Stimulated activated CD4-positive, alpha-beta T cell treated with anti-CD3 and anti-CD28 coated beads, Interleukin-1b, Interleukin-23, amount 100 ng/mL, for 4 hours (primary cell): ENCODE measurements around the gene PRR20C.
"Not testable (repeated sequence)": the region's sequence is repeated elsewhere in the genome, so short reads cannot be mapped to it uniquely, and the experiment has no call there.

ENCODE experiments used
- DNase-seq, 2 donors: peaks; one replicate each; pipeline ENCODE4 v3.0.0-alpha.2; 2020; ENCODE audit warnings: low read depth in 2 of 2

Gene PRR20C

DNA sequence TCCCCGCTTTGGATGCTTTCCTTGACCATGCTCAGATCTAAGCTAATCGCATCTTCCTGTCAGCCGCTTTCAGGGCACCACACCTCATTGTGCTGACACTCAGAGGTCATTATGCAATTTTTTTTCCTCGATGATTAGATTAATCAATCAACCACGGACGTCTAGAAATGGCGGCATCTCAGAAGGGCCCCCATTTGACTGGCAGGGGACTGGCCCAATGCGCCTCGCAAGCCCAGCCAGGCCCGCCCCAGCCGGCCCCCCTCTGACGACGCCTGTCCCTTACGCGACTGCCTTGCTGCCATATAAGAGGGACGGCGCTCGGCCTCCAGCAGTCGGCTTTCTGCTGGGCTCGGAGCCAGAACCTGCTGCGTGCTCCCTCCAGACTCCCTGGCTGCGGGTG is at the start of gene PRR20C:
Gene PRR20C, plus strand, starts transcription at position 301 of the 400 bp plus-strand sequence. CDS start 387 bp downstream, outside the sequence.
- not testable (repeated sequence) for DNase-seq

GRCh38 chr13:57114945-57115344 is 38.9 kb upstream of the PRR20C start:
- DNase-seq: no peak

DNA sequence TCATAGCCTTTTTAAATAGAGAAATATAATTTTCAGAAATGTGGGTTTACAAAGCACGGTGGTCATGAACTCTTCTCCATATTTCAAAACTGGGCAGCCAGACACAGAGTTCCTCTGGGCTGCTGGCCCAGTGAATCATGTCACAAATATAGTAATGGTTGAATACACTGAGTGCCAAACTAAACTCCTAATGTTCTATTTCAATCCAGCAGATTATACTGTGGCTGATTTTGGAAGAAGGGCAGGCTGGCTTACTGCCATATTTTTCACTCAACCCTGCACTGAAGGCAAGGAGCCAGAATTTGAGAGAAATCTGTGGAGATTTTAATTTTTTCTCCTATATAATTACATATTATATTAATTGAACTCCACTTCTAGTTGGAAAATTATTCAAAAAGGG is 30.2 kb upstream of the PRR20C start:
- no peak for DNase-seq

DNA sequence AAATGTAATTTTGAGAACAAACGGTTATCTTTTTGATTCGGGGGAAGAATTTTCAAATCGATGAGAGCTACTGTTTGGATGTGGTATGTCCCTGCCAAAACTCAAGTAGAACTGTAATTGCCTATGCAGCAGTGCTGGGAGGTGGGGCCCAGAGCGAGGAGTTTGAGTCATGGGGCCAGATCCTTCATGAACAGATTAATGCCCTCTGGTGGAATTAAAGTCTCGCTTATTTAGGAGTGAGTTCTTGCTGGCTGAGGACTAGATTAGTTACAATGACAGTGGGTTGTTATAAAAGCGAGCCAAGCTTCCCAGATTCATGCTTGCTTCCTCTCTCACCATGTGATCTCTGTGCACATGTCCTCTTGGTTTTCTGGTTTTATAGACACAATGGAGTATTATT is 25.0 kb upstream of the PRR20C start:
- DNase-seq: no peak

DNA sequence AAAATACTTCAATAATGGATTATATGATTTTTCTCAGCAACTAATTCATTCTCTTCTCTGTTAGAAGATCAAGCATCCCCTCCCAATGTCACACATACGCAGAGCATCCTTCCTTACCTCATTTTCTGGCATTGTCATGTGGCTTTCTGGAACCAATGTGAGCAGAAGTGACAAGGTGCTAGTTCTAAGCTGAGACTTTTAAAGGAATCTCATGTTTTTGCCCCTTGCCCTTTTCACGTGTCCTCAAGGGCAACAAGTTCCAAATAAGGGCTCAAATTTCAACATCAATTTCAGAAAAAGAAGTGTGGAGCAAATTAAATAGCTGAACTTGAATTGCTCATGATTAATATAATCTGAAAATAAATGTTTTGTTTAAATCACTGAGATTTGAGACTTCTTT is 17.8 kb upstream of the PRR20C start:
- DNase-seq: no peak

- DNase-seq: no peak
These were observed 16.3 kb upstream of the PRR20C start for GRCh38 chr13:57137585-57137984.

- DNase-seq: no peak
These were observed 14.9 kb upstream of the PRR20C start for GRCh38 chr13:57138988-57139387.

GRCh38 chr13:57139781-57140180 is 14.1 kb upstream of the PRR20C start:
- not testable (repeated sequence) for DNase-seq

- DNase-seq: not testable (repeated sequence)
These were observed 13.5 kb upstream of the PRR20C start, which contains the start of gene PRR20A for GRCh38 chr13:57140235-57140968. Gene PRR20A, plus strand, starts transcription at chr13:57140918. Its CDS starts 387 bp downstream, at chr13:57141305.

DNA sequence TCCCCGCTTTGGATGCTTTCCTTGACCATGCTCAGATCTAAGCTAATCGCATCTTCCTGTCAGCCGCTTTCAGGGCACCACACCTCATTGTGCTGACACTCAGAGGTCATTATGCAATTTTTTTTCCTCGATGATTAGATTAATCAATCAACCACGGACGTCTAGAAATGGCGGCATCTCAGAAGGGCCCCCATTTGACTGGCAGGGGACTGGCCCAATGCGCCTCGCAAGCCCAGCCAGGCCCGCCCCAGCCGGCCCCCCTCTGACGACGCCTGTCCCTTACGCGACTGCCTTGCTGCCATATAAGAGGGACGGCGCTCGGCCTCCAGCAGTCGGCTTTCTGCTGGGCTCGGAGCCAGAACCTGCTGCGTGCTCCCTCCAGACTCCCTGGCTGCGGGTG is 6.7 kb upstream of the PRR20C start, which contains the start of gene PRR20B:
Gene PRR20B, plus strand, starts transcription at position 301 of the 400 bp plus-strand sequence. CDS start 387 bp downstream, outside the sequence.
- DNase-seq: not testable (repeated sequence)

DNA sequence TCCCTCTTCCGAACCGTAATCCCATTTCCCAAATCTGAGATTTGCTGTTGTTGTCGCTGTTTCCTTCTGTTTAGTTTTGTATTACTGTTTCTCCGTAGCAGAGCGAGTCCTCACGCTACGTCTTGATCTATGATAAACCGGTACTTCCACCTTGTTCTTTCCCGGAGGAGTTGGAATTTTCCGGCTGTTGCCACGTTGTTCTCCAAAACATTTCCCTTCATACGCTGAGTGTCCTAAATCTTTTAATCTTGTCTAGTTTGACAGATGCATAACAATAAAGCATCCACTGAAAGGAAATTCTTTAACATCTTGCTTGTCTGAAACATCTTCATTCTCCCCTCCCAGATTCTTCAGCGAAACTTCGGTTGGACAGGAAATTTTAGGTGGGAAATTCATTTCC is 5.8 kb upstream of the PRR20C start:
- DNase-seq: not testable (repeated sequence)

GRCh38 chr13:57160332-57160731 is 6.5 kb downstream of the PRR20C start, which contains the start of gene PRR20D:
Gene PRR20D, plus strand, starts transcription at chr13:57160632. Its CDS starts 387 bp downstream, at chr13:57161019.
- not testable (repeated sequence) for DNase-seq

- DNase-seq: not testable (repeated sequence)
These were observed 13.0 kb downstream of the PRR20C start, which contains the start of gene PRR20E for GRCh38 chr13:57166897-57167296. Gene PRR20E, plus strand, starts transcription at chr13:57167197. Its CDS starts 387 bp downstream, at chr13:57167584.

DNA sequence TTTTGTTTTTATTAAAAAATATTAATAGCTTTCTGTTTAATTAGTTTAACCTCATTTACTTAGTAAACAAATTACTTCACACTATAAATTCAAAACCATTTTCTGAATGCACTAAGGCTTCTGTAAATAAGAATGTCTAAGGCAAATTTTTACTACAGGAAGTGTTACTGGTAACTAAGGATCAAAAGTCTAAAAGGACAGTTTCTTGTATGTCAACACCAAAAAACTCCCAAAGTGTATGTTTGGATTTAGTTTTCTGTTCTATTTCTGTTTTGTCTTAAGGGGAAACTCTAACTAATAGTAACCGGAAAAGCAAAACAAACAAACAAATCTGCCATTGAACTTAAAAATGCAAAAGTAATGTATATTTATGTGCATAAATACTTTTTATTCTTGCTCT is 37.8 kb downstream of the PRR20C start:
- no peak for DNase-seq
